ENCODE data around the gene SLC6A11.

Gene SLC6A11

GRCh38 chr3:10944866-10945265 lies 128.8 kb downstream of the SLC6A11 start:
- no peaks in the 10 kb centered on the region for H3K27me3 ChIP-seq (ENCODE audit: insufficient read depth, low read depth, severe bottlenecking)
- DNase-seq = no peak
- peaks cover 7% of the 10 kb centered on the region for H3K9me3 ChIP-seq (ENCODE audit: severe bottlenecking)
- no peak overlapping the region for H3K4me3 ChIP-seq (ENCODE audit: low read depth, low read length)
- TF ChIP-seq, protein P1, sequence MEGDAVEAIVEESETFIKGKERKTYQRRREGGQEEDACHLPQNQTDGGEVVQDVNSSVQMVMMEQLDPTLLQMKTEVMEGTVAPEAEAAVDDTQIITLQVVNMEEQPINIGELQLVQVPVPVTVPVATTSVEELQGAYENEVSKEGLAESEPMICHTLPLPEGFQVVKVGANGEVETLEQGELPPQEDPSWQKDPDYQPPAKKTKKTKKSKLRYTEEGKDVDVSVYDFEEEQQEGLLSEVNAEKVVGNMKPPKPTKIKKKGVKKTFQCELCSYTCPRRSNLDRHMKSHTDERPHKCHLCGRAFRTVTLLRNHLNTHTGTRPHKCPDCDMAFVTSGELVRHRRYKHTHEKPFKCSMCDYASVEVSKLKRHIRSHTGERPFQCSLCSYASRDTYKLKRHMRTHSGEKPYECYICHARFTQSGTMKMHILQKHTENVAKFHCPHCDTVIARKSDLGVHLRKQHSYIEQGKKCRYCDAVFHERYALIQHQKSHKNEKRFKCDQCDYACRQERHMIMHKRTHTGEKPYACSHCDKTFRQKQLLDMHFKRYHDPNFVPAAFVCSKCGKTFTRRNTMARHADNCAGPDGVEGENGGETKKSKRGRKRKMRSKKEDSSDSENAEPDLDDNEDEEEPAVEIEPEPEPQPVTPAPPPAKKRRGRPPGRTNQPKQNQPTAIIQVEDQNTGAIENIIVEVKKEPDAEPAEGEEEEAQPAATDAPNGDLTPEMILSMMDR (IDR thresholded peaks at IDR 0.05; ENCODE audit: low read depth, low read length) = no peak
- no peaks in the 10 kb centered on the region for H3K36me3 ChIP-seq
- H3K27ac ChIP-seq = no peak overlapping the region

GRCh38 chr3:10945683-10946287 lies 129.8 kb downstream of the SLC6A11 start:
- TF ChIP-seq, protein P1 (IDR thresholded peaks at IDR 0.05; ENCODE audit: low read depth, low read length) = peak; percentile 90
- Histone ChIP-seq H3K27ac (no peak overlapping the region), H3K36me3 (no peaks in the 10 kb centered on the region), H3K9me3 (ENCODE audit: severe bottlenecking) (peaks cover 7% of the 10 kb centered on the region), H3K27me3 (ENCODE audit: insufficient read depth, low read depth, severe bottlenecking) (no peaks in the 10 kb centered on the region), H3K4me3 (ENCODE audit: low read depth, low read length) (no peak overlapping the region)
- peak; percentile 77 for DNase-seq

DNA sequence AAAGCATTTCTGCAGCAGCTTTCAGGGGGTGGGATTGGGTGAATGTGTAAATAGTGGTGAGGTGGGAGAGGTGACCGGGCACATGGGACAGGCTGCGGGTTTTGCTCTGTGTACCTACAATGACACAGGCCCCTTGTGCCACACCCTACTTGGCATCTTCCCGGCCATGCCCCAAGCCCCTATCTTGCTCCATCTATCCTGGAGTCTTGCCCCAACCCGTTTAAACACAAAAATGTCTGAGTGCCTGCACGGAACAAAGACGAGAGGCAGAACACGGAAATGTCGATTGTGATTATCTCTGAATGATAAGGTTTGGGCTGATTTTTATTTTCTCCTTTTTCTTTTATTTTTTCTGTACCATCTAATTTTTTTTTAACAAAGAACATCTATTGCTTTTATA lies 130.5 kb downstream of the SLC6A11 start:
- H3K36me3 ChIP-seq = no peaks in the 10 kb centered on the region
- no peak overlapping the region for H3K27ac ChIP-seq
- H3K9me3 ChIP-seq (ENCODE audit: severe bottlenecking) = peaks cover 7% of the 10 kb centered on the region
- H3K4me3 ChIP-seq (ENCODE audit: low read depth, low read length) = no peak overlapping the region
- TF ChIP-seq, protein P1 (IDR thresholded peaks at IDR 0.05; ENCODE audit: low read depth, low read length) = no peak
- no peaks in the 10 kb centered on the region for H3K27me3 ChIP-seq (ENCODE audit: insufficient read depth, low read depth, severe bottlenecking)
- DNase-seq = no peak

GRCh38 chr3:10948326-10948725 lies 132.3 kb downstream of the SLC6A11 start:
- no peak for DNase-seq
- no peaks in the 10 kb centered on the region for H3K36me3 ChIP-seq
- H3K27ac ChIP-seq = no peak overlapping the region

DNA sequence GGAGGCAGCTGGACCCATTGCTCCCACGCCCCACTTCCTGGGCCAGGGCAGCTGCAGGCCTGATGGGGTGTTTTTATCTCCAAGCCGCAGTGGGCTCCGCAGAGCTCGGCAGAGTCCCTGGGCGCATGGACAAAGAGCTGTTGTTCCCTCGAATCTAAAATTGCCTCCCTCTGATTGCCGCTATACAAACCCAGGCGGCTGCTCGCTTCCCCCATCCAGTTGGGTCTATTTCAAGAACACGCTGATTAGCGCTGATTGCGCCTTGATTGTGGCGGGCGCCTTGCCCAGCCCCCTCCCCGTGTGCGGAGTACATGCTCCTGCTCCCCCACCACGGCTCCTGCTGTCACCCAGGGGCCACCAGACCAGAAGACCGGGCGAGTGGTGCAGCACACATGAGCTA lies 133.2 kb downstream of the SLC6A11 start:
- DNase-seq = no peak
- Histone ChIP-seq H3K36me3 (no peaks in the 10 kb centered on the region), H3K9me3 (ENCODE audit: severe bottlenecking) (no peaks in the 10 kb centered on the region), H3K27me3 (ENCODE audit: insufficient read depth, low read depth, severe bottlenecking) (no peaks in the 10 kb centered on the region), H3K27ac (no peak overlapping the region), H3K4me3 (ENCODE audit: low read depth, low read length) (no peak overlapping the region)
- TF ChIP-seq, protein P1 (IDR thresholded peaks at IDR 0.05; ENCODE audit: low read depth, low read length) = no peak

More at GRCh38 chr3:10948326-10948725, 132.3 kb downstream of the SLC6A11 start:
- Histone ChIP-seq H3K4me3 (ENCODE audit: low read depth, low read length) (no peak overlapping the region), H3K9me3 (ENCODE audit: severe bottlenecking) (no peaks in the 10 kb centered on the region), H3K27me3 (ENCODE audit: insufficient read depth, low read depth, severe bottlenecking) (no peaks in the 10 kb centered on the region)
- TF ChIP-seq, protein P1 (IDR thresholded peaks at IDR 0.05; ENCODE audit: low read depth, low read length) = no peak
